Measurements from ENCODE around the gene NCAM2. TPM values are rescaled to one million over a fixed set of nuclear protein-coding genes. Genes with fewer than 3 reads are reported as not detected.

Gene NCAM2
- polyA plus RNA-seq, 1 experiment: 0.83 TPM

DNA sequence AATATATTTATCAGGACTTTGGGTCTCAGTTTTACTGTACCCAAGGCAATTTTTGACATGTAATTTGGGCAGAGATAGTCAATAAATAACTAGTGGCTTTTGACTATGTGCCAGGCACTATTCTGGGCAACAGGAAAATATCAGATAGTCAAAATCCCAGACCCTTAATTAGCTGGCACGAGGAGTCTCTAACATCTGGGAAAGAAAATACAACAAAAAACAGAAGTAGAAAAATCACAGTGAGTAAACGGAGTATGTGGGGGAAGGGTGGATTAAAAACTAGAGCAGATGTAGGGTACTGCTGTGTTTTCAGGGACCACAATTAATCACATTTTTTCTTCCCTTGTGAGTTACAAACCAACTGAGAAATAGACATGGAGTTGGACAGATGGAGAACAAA, 217.8 kb downstream of the NCAM2 start:
- TF ChIP-seq CTCF (IDR thresholded peaks at IDR 0.05; ENCODE audit: insufficient read depth, low read depth, low read length): no peak
- no peaks in the 10 kb centered on the region for H3K36me3 ChIP-seq (ENCODE audit: control insufficient read depth, insufficient read depth, low read length)
- DNase-seq (ENCODE audit: low read depth): no peak
- no peak overlapping the region for H3K4me3 ChIP-seq (ENCODE audit: low read depth, low read length)
- H3K27me3 ChIP-seq (ENCODE audit: control insufficient read depth, insufficient read depth, low read length): no peaks in the 10 kb centered on the region
- CTCF ChIA-PET: no interaction called here
- POLR2A ChIA-PET: no interaction called here

DNA sequence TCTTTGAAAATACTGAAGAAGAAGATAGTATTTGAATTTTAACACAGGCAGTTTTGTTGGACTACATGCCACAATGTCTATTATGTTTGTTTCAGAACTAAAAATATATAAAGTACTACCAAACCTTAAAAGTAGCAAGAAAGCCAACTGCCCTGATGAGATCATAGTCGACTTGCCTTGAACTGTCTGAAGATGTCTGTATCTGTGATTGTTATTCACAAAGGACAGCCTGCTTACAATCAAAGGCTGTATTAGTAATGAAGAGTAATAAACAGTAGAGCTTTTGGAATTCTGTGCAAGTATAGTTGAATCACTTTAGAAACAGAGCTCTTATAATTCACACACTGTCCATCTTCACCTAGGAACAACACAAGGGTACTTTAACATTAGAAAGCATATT, 228.3 kb downstream of the NCAM2 start:
- H3K36me3 ChIP-seq (ENCODE audit: control insufficient read depth, insufficient read depth, low read length): no peaks in the 10 kb centered on the region
- no peak for DNase-seq (ENCODE audit: low read depth)
- POLR2A ChIA-PET: no interaction called here
- no peak for TF ChIP-seq CTCF (IDR thresholded peaks at IDR 0.05; ENCODE audit: insufficient read depth, low read depth, low read length)
- H3K27me3 ChIP-seq (ENCODE audit: control insufficient read depth, insufficient read depth, low read length): no peaks in the 10 kb centered on the region
- no peak overlapping the region for H3K4me3 ChIP-seq (ENCODE audit: low read depth, low read length)
- CTCF ChIA-PET: no interaction called here

DNA sequence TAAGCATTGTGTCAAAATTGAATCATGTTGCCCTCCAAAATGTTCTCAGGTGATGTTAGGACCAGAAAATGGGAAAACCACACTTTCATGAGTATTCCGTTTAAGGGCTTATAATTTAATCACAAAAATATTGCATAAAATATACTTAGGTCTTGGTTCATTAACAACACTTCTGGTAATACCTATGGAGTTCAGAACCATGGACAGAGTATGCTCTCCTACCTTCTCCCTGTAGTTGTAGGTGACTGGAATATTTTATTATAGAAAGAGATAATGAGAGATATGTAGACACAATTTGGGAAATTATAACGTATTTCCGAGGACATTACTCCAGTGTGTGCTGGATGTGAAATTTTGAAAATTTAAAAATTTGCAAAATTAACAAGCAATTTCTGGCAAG, 232.5 kb downstream of the NCAM2 start:
- TF ChIP-seq CTCF (IDR thresholded peaks at IDR 0.05; ENCODE audit: insufficient read depth, low read depth, low read length): no peak
- no peak overlapping the region for H3K4me3 ChIP-seq (ENCODE audit: low read depth, low read length)
- ChIA-PET POLR2A (no interaction called here), CTCF (no interaction called here)
- no peaks in the 10 kb centered on the region for H3K27me3 ChIP-seq (ENCODE audit: control insufficient read depth, insufficient read depth, low read length)
- no peaks in the 10 kb centered on the region for H3K36me3 ChIP-seq (ENCODE audit: control insufficient read depth, insufficient read depth, low read length)
- DNase-seq (ENCODE audit: low read depth): no peak

DNA sequence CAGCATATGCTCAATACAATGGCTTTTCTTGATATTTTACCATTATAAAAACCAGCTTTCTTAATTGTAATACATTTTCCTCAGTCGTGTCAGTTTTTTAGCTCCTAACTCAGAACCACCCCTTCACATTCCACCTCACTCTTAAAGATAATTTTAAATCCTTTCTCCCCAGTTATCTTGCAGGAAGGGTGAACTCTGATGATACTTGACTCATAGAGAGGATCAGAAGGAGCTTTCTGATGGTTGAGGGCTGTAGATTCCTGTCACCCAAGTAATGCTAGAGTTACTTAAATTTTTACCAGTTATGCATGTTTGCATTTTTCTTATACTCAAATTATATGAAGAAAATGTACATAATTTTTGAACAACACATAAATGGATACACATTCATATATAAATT, 233.7 kb downstream of the NCAM2 start:
- DNase-seq (ENCODE audit: low read depth): no peak

DNA sequence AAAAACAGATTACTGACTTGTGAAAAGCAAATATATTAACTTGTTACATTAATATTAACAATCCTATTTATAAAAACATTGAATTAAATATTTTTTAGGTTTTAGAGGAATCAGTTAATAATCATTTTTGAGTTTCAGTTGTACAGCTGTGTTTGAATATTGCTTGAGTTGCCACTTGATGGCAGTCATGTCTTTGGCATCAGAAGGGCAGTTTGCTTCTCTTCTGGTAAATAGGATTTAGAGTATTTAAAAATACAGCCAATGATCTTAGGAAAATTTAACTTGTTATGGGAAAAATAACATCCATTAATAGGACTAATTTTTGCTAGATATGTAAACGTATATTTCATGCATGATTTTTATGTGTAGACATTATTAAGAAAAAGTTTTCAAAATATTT, 234.1 kb downstream of the NCAM2 start:
- Histone ChIP-seq H3K36me3 (ENCODE audit: control insufficient read depth, insufficient read depth, low read length) (no peaks in the 10 kb centered on the region), H3K4me3 (ENCODE audit: low read depth, low read length) (no peak overlapping the region), H3K27me3 (ENCODE audit: control insufficient read depth, insufficient read depth, low read length) (no peaks in the 10 kb centered on the region)
- CTCF ChIA-PET: interaction anchor here (0.7 to 1.9 kb wide), 3 partner anchors 23 to 690 kb away, joined by 3 to 11 read pairs (median 3); no protein-coding TSS in a partner anchor
- peak; percentile 39; the same call in 1 of the 2 replicates for TF ChIP-seq CTCF (IDR thresholded peaks at IDR 0.05; ENCODE audit: insufficient read depth, low read depth, low read length)
- POLR2A ChIA-PET: no interaction called here
- DNase-seq (ENCODE audit: low read depth): peak; percentile 3

More for the DNA sequence above, 233.7 kb downstream of the NCAM2 start:
- CTCF ChIA-PET: interaction anchor here (0.7 to 1.9 kb wide), 3 partner anchors 23 to 690 kb away, joined by 3 to 11 read pairs (median 3); no protein-coding TSS in a partner anchor
- TF ChIP-seq CTCF (IDR thresholded peaks at IDR 0.05; ENCODE audit: insufficient read depth, low read depth, low read length): no peak
- POLR2A ChIA-PET: no interaction called here
- Histone ChIP-seq H3K27me3 (ENCODE audit: control insufficient read depth, insufficient read depth, low read length) (no peaks in the 10 kb centered on the region), H3K4me3 (ENCODE audit: low read depth, low read length) (no peak overlapping the region), H3K36me3 (ENCODE audit: control insufficient read depth, insufficient read depth, low read length) (no peaks in the 10 kb centered on the region)
